HG02610 (cell line): ENCODE measurements around the gene FZD4.
A peak's percentile ranks its signal among the peaks of the same experiment; 100 is the strongest.
"Not testable (repeated sequence)": the region's sequence is repeated elsewhere in the genome, so short reads cannot be mapped to it uniquely, and the experiment has no call there.

ENCODE experiments used
- ATAC-seq: cut with Tn5 transposase; IDR thresholded peaks from one replicate; pipeline ENCODE4 v1.9.1; 2021; ENCODE audit warnings: mild to moderate bottlenecking, moderate library complexity; ENCODE audit not compliant: unreplicated experiment

Gene FZD4

DNA sequence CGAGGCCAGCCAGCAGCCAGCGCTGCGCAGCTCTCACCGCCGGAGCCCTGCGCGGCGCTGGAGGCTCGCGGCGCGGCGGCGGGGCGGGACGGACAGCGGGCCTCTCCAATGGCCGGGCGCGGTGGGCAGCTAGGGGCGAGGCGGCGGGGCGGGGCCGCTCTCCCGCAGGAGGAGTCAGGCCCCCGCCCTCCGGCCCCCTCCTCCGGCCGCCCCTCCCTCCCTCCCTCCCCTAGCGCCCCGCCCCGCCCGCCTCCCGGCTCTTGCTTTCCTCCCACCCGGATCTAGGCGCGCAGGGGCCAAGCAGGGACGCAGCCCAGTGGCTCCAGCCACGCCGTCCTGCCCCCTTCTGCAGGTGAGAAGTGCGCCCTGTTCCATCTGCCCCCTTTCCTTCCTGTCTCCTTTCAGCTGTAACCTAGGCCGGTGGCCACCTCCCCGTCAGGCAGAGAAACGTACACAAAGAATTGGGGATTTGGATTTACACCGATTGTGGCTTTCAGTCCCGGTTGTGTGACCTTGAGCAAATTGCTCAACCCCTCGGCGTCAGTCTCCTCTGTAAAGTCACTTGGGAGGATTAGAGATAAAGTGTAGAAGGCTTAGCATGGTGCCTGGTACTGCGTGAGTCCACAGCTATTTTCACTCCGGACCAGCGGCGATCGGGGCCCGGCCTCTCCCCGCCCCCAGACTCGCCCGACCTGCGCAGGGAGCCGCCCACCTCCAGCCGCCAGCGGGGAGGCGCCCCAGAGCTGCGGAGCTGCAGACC lies at the start of gene FZD4:
Gene FZD4, minus strand, starts transcription at position 35 of the 760 bp plus-strand sequence. CDS start 310 bp downstream, outside the sequence.
- ATAC-seq: peak; percentile 90

DNA sequence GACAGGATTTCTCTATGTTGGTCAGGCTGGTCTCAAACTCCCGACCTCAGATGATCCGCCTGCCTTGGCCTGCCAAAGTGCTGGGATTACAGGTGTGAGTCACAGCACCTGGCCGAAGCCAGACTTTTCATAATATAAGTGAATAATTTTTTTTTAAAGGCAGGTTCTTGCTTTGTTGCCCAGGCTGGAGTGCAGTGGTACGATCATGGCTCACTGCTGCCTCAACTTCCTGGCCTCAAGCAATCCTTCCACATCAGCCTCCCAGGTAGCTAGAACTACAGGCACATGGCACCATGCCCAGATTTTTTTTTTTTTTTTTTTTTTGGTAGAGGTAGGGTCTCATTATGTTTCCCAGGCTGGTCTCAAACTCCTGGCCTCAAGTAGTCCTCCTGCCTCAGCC lies 49.1 kb upstream of the FZD4 start:
- not testable (repeated sequence) for ATAC-seq

DNA sequence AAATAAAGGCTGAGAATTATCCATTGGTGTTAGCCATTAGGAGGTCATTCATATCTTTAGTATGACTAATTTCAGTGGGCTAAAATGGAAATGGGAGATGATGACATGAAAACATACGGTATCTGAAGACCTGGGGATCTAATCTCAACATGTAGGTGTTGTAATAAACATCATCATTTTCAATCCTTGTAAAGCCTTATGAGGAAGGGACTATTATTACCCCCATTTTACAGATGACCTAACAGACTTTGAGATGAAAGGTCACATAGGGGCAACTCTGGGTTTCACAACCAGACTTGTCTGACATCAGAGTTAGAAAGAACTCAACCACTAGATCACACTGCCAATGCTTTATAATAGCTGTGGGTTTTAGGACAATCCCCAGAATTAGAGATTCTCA lies 47.7 kb upstream of the FZD4 start:
- ATAC-seq: no peak

DNA sequence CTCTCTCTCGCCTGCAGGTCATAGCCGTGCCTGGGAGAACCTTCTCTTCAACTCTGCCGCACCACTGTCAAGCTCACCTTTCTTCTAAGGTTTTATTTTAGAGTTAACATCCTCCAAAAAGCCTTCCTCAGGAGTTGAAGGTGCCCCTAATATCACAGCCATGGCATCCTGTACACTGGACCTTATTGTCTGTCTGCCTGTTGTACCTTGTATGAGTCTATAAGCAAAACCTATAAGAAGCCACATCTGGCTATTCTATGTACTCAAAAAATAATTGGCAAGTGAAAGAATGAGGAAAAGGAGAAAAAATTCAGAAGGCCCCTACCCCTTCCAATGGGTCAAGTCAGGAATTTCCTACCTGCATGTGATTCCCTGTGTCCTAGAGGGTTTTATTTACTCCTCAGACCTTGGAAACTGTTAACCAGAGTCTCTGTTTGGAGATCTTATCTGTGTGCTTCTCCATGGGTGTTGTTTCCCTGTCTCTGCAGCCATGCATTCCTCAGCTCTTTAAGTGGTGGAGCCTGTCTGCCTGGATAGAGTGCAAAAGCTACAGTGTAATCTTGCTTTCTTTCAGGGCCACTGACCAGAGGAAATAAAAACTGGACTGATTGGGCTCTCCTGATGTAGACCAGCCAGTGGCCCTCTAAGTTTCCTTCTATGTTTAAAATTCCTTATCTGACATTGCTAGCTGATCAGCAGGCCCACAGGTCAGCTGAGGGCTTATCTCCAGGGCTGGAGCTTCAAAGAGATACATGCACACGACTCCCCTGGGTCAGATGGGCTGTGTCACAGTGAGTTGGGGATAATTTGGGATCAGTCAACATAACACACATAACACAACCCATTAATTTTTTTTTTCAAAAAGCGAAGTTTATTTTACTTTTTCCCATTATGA lies 44.9 kb upstream of the FZD4 start:
- no peak for ATAC-seq

DNA sequence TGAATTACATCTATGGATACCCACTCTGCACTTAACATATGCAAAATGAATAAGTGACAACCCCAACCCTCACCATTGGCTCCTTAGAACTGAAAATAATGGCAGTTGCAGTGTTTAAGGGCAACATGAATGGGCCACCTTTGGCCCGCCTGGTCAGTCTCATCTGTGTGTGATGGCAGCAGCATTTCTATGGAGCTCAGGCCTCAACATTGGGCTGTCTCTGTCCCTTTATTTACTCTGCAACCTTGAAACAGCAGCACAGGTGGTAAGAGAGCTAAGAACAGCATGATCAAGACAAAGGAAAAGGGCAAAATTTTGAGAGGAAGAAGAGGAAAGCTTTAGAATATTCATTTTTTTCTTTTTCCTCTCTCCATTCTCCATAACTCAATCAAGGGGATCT lies 44.2 kb upstream of the FZD4 start:
- no peak for ATAC-seq

DNA sequence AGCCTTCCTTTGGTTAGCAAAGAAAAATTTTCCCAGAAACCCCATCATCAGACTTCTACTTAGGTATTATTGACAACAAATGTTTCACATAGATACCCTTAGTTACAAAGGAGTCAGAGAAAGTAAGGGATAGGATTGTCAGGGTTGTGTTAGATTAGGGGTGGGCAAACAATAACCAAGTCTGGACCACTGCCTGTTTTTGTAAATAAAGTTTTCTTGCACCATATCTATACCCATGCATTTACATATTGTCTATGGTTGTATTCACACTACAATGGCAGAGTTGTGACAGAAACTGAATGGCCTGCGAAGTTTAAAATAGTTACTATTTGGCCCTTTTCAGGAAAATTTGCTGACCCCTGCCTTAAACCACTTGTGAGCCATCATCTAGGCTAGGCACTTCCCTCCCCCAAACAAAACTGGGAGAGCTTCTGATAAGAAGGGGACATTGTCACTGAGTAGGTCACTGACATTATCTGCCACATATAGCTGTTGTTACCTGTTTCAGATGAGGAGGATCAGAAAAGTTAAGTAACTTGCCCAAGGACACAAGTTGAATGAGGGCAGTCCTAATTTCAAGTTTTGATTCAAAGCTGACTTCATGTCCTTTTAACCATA lies 41.9 kb upstream of the FZD4 start:
- ATAC-seq: no peak

DNA sequence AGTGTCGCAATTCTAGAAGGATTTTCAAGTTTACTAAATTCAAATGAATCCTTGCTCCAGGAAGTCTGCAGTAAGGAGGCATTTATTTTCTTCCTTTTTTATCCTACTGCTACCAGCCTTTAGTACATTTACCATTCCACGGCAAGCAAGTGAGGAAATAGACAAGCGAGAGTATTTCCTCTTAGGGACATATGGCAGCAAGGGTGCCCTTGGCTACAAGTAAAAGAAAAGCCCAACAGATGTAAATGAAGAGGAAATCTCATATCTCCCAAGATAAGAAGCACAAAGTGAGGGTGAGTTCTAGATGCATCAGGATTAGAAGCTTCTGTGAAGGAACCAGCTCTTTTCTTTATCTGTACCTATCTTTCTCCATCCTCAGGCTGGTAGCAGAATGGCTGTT lies 37.8 kb upstream of the FZD4 start:
- no peak for ATAC-seq

DNA sequence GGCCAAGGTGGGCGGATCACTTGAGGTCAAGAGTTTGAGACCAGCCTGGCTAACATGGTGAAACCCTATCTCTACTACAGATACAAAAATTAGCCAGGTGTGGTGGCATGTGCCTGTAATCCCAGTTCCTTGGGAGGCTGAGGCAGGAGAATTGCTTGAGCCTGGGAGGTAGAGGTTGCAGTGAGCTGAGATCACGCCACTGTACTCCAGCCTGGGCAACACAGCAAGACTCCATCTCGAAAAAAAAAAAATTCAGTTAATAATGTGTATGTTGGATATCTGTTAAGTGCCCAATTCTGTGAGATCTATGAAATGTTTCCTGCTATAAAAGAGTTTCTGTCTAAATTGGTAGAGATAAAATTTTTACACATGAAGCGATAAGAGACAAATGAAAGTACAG lies 37.1 kb upstream of the FZD4 start:
- ATAC-seq: not testable (repeated sequence)

DNA sequence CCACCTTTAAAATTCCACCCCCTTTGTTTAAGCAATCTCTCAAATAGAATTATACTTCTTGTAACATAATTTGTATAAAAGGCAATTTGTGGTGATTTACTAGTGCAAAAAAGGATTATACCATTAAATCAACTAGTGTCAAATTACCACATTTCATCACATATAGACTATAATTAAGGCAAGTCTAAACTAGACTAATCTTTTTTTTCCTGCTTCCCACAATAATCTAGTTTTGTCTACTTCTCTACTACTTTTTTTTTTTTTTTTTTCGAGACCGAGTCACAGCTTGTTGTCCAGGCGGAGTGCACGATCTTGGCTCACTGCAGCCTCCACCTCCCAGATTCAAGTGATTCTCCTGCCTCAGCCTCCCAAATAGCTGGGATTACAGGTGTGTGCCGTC lies 36.1 kb upstream of the FZD4 start:
- ATAC-seq: no peak

DNA sequence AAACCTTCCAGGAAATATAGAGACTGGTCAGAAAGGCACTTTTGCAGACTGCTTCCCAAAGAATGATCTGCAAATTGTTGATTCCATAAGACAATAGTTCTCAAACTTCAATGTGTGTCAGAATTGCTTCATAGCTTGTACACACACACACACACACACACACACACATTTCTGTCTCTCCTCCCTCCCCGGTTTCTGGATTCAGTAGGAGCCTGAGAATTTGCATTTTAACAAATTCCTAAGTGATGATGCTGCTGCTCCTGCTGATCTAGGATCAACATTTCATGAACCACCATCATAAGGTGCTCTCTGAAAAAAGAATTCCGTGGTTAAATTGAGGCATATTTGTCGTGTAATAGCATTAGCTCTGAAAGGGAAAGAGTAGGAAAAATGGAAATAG lies 35.3 kb upstream of the FZD4 start:
- ATAC-seq: no peak

DNA sequence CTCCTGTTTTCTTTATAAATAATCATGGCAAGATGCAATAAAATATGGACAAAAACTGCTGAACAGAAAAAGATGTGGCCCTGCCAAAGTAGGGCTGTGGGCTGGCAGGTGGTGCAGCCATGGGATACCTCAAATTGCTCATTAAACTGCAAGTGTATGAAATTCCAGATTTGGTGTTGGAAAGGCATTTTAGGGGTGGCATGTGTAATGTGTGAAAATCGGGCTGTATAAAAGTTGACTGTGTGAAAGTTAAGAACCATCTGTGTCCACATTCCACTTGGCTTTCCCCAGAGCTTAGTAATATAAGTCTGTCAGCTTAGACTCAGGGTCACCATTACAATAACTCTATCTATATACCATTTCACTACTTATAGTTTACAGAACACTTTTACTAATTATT lies 34.8 kb upstream of the FZD4 start:
- ATAC-seq: no peak

DNA sequence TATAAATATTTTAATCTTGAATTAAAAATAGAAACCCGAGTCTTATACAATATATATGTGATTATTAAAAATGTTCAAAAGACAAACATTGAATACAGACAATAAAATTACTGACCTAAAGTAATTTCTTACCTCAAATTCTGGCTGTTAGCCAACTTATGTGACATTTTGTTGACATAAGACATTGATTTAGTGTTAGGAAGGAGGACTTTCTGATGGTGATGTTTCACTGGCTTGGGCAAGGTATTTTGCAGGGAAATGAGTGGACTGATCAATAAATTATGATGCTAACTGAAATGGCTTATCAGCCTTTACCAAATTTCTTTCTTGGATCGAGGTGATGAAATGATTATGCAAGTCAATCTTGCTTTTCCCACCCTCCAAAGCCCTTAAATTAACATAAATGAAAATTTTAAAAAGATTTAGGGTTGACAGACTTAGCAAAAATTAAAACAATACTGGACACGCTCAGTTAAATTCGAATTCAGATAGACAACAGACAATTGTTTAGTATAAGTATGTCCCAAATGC lies 33.2 kb upstream of the FZD4 start:
- no peak for ATAC-seq

DNA sequence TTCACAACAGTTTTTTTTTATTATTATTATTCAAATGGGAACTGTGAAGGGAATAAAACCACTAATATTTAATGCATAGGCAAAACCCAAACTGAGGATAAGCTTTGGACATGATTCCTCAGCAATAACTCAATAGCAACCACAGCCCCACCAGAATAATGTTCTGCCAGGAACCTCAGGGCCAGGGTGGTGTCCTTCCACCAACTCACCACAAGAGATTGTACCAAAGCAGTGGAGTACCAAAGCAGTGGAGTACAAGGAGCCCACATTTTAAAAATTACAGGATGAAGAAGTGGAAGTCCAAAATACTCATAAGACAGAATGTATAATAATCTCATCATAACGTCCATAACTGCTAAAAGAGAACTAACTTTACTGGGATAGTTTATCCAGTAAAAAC lies 32.5 kb upstream of the FZD4 start:
- ATAC-seq: no peak

DNA sequence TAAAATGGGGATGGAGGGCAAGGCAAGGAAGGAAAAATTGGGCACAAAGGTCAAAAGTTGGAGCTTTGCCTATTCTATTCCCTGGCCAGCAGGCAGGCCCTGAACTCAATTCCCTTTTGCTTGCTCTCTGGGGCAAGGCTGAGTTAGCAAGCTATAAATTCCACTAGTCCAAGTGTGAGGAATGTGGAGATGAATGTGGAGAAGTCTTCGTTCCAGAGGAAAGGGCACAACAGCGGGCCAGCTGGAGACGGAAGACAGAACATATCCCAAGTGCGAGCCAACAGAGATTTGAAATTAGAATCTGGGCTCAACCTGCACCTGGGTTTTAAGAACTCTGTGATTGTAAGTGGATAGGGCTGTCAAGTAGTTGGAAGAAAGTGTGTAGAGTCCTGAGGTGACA lies 29.5 kb upstream of the FZD4 start:
- no peak for ATAC-seq

DNA sequence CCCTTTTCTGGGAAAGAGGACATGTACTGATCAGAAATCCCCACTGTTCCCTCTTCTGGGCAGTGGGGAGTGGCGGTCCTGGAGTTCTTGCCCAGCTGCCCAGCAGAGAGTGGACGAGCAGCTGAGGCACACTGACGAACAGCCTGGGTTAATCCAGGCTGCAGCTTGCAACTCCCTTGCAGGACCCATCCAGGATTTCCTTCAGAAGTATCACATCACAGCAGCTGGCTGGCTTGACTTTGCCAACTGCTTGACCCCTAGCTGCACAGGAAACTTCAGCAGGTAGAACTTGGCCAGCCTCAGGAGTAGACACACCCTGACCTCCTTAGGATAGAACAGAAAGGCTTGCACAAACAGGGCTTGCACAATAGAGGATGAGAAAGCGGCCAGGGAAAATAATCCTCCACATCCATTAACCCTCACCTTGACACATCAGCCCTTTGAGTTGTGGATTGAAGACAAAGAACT lies 27.9 kb upstream of the FZD4 start:
- ATAC-seq: no peak

DNA sequence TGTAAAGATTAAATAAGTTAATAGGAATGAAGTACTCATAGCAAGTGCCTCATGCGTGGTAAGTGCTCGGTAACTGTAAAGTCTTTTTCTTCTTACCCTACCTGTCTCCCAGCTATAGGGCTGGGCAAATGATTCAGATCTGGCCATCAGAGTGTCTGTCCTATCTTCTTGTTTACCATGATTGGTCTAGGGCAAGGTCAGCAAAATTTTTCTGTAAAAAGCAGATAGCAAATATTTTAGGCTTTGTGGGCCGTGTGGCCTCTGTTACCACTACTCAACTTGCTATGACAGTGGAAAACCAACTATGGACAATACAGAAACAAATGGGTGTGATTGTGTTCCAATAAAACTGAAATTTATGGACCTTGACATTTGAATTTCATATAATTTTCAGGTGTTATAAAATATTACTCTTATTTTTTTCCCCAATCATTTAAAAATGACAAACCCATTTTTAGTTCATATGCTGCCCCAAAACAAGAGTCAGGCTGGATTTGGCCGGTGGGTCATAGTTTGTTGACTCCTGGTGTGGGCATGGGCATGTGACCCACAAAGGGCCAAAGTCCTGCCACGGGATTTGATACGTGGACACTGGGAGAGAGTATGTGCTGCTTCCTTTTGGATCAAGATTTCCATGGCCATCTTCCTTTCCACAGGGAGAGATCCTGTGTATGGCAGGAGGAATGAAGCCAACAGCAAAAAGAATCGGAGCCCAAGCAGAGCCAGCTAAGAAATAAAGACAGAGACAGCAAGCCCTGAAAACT lies 26.8 kb upstream of the FZD4 start:
- ATAC-seq: no peak

DNA sequence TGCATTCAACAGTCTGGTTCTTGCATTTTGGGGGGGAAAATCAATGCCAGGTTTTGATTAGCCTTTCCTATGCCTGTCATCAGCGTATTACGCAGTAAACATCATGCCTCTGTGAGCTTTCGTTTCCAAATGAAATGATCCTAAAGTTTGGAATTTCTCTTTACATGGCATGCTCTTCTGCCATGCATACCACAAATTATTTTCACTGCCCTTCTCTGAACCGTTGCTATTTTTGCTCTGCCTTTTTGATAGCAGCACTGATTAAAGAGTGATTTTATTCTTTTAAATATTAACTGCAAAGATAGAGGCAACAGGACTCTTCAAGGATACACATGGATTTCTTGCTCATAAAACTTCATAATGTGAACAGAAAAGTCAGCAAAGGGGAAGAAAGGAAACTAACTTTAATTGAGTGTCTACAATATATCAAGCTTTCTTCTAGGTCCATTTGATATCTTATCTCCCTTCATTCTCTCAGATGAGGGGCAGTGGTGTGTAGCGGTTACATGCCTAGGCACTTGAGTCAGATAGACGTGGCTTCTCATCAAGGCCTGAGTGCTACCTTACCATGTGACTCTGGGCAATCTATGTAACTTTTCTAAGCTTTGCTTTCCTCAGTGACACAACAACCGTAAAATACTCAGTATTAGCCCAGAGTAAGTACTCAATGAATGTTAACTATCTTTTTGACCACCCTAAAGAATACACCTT lies 25.0 kb upstream of the FZD4 start:
- ATAC-seq: no peak

DNA sequence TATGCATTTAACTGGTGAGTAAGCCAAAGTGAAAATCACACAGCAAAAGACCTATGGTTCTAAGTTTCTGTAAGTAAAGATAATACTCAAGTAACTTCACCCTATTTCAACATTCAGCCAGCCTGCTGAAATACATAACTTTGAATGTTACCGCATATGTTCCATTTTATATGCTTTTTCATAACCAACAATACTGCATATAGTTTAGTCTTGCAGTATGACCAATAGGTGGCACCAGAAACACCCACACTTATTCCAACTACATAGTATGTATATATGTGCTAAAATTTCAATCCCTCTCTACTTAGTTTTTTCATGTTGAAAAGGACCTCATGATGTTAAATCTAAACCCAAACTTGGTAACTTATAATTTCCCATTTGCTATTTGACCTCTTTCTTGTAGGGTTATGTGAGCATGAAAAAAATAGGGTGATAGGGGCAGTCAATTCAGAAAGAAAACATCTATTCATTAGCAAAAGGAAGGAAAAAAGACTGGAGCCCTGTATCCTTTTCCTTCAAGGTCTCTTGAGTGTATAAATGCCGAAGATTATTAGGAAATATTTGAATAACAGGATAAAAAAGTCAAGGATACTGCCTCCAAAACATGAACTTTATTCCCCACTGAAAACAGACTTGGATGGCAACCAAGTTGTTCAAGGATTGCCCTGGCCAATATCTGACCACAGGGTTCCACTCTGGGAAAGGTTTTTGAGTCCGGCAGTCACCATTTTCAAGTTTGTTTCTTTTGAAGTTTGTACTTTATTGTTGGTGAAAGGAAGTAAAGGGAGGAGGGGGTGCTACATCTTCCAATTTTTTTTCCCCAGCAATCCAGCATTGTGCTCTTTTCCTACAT lies 23.8 kb upstream of the FZD4 start:
- ATAC-seq: peak; percentile 51

DNA sequence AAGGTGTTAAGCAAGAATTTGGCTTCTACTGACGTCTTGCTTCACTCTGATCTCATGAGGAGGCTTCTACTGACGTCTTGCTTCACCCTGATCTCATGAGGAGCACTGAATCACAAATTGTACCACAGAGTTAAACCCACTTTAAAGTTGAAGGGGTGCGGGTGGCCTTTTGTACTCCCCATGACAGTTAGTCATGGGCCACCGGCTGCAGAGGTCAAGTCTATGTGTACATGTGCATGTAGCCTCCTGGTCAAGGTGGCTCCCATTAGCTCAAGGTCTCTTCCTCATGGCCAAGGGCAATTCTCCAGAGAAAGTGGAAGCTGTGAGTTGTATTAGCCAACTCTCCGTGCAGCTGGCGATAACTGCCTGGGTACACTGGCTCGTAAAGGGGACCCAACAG lies 23.1 kb upstream of the FZD4 start:
- no peak for ATAC-seq
